ENCODE data around the gene PRDX3. TPM values are rescaled to one million over a fixed set of nuclear protein-coding genes. Genes with fewer than 3 reads are reported as not detected.
A peak's percentile ranks its signal among the peaks of the same experiment; 100 is the strongest.

PRDX3 gene
- total and polyA plus RNA-seq, 2 of the 4 experiments (the other 2 are of a cell fraction), result 169 to 187 TPM

DNA sequence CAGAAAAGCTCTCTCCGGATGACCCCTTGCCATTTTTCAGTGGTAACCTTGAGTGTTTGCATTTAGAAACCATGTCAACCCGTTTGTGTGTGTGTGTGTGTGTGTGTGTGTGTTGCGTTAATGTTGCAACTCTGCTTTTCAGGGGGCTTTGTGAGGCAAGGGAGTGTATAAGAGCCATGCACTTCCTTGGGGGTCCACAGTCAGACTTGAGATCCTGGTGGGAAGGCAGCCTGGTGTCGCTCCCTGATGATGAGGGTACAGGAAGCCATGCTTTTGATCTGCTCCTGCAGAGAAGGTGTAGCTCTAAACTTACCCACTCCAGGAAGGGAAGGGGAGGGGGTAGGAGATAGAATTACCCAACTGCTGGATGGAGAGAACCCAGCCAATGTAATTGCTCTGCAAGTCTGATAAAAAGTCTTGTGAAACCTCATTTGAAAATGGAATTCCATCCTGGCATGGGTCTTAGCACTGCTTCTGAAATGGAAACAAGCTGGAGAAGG, 39.4 kb upstream of the PRDX3 start:
- peak overlapping the region in 1 of 2 experiments; percentile 4; a peak in 2 of 4 replicates for H4K8ac ChIP-seq (ENCODE audit: low read depth in 2 of 2, low read length in 2 of 2)
- H2AFZ ChIP-seq (replicated peaks; ENCODE audit: low read length, poor library complexity), result no peak overlapping the region
- dilution Hi-C loops (cut with HindIII; ENCODE audit: low sequenced_read_pairs, unreplicated experiment) (no loop called here), in situ Hi-C loops (cut with MboI; ENCODE audit: low sequenced_read_pairs) (no loop called here), intact Hi-C loops (cut with micrococcal nuclease) (no loop called here)
- H2BK20ac ChIP-seq (ENCODE audit: low read depth, low read length), result peak overlapping the region; percentile 71; the same call in 1 of the 2 replicates
- H3K4me1 ChIP-seq (ENCODE audit: control insufficient read depth, insufficient read depth, low read length), result peaks cover 38% of the 10 kb centered on the region
- peak overlapping the region; percentile 77; the same call in 1 of the 2 replicates for H3K14ac ChIP-seq (replicated peaks; ENCODE audit: low read depth, low read length)
- H3K4ac ChIP-seq (ENCODE audit: low read depth, low read length), result peak overlapping the region; percentile 71
- ChIA-PET CTCF (interaction anchor here (1.0 to 1.3 kb wide), 3 partner anchors 9 to 370 kb away, joined by 3 to 6 read pairs (median 4); no protein-coding TSS in a partner anchor), POLR2A (ENCODE audit: unreplicated experiment) (interaction anchor here (0.6 to 0.8 kb wide), 2 partner anchors 8 kb away, joined by 4 to 33 read pairs; no protein-coding TSS in a partner anchor)
- peak overlapping the region; percentile 26; the same call in 1 of the 2 replicates for H3K18ac ChIP-seq (ENCODE audit: low read depth, low read length)
- H4K20me1 ChIP-seq (ENCODE audit: insufficient read depth, low read length), result peaks cover 62% of the 10 kb centered on the region
- H3K4me2 ChIP-seq (ENCODE audit: low read depth, low read length), result peak overlapping the region; percentile 40
- no peak overlapping the region; the same call in 1 of the 2 replicates for H4K5ac ChIP-seq (ENCODE audit: low read depth, low read length)
- H3K9me3 ChIP-seq (ENCODE audit: control insufficient read depth, insufficient read depth, low read length), result no peaks in the 10 kb centered on the region
- no peak overlapping the region for H3K4me3 ChIP-seq (ENCODE audit: insufficient read depth, low read depth, low read length)
- WGBS, 2 experiments (ENCODE audit: extremely low coverage in 2 of 2, insufficient read length in 1 of 2), result 30% methylated on average over 2 of the region's 4 CpGs; no CpG with 5 or more reads in 1 of the 2 experiments
- no peak overlapping the region for H3K56ac ChIP-seq (ENCODE audit: extremely low read depth, insufficient read depth, low read length)
- no peak overlapping the region for H2BK5ac ChIP-seq (ENCODE audit: low read depth, low read length, poor library complexity, severe bottlenecking)
- peak overlapping the region; percentile 72; the same call in 1 of the 2 replicates for H2AK5ac ChIP-seq (ENCODE audit: low read depth, low read length)
- peak; percentile 52 for ATAC-seq (ENCODE audit: low read depth)
- H2BK15ac ChIP-seq (ENCODE audit: low read depth, low read length), result peak overlapping the region; percentile 6; the same call in 1 of the 3 replicates
- no peak for TF ChIP-seq BHLHE40 (IDR thresholded peaks at IDR 0.05; ENCODE audit: low read depth, low read length)
- TF ChIP-seq CEBPB (IDR thresholded peaks at IDR 0.05; ENCODE audit: low read depth, low read length), result peak; percentile 51
- no peak for TF ChIP-seq RFX5 (IDR thresholded peaks at IDR 0.05; ENCODE audit: low read depth, low read length)
- peaks cover 13% of the 10 kb centered on the region; the same call in 1 of the 2 replicates for H3K36me3 ChIP-seq (ENCODE audit: control insufficient read depth, insufficient read depth, low read length)
- no peak overlapping the region for H2AK9ac ChIP-seq (replicated peaks; ENCODE audit: low read depth, low read length, poor library complexity)
- H3K9ac ChIP-seq (ENCODE audit: low read depth, low read length), result no peak overlapping the region; the same call in 1 of the 2 replicates
- peaks cover 41% of the 10 kb centered on the region for H3K9me1 ChIP-seq (ENCODE audit: insufficient read depth, low read length)
- H3K27me3 ChIP-seq (ENCODE audit: control insufficient read depth, insufficient read depth, low read length), result no peaks in the 10 kb centered on the region
- H2BK120ac ChIP-seq (ENCODE audit: low read depth, low read length), result peak overlapping the region; percentile 54
- peak overlapping the region; percentile 48 for H4K91ac ChIP-seq (ENCODE audit: insufficient read depth, low read depth, low read length)
- H3K27ac ChIP-seq (ENCODE audit: insufficient read depth, low read length), result peak overlapping the region; percentile 51; the same call in 1 of the 2 replicates
- BruUV-seq (replicated peaks), result no TSS peak
- no peak overlapping the region for H3K23ac ChIP-seq (ENCODE audit: low read depth, low read length)
- H3K79me1 ChIP-seq (ENCODE audit: low read depth in 1 of 2, low read length in 2 of 2), result peaks cover 45 to 89% of the 10 kb centered on the region in 2 experiments
- peak; percentile 69 for DNase-seq
